HL-60 (cell line): ENCODE measurements around the gene ZNF423.

Experiments used
- CTCF ChIP-seq: IDR thresholded peaks from one replicate; pipeline ENCODE4 v1.5.1; 2011; ENCODE audit warnings: low read length, control low read depth, inconsistent platforms; ENCODE audit not compliant: insufficient read depth
- POLR2AphosphoS5 ChIP-seq: IDR thresholded peaks from 2 replicates; pipeline ENCODE4 v1.6.1; 2012; ENCODE audit warnings: low read depth
- REST ChIP-seq: IDR thresholded peaks from 2 replicates; pipeline ENCODE4 v1.6.1; 2012; ENCODE audit warnings: low read depth; ENCODE audit not compliant: insufficient replicate concordance

GRCh38 chr16:49623501-49624266, 232.2 kb downstream of the ZNF423 start:
- TF ChIP-seq POLR2AphosphoS5 (no peak), CTCF (no peak), REST (no peak)
